Fibroblast of lung (primary cell): ENCODE measurements around the gene BCAR3.

Experiments used
- EZH2 ChIP-seq: IDR thresholded peaks from 2 replicates; pipeline ENCODE4 v1.5.1; 2012; ENCODE audit warnings: low read length, control low read depth, mild to moderate bottlenecking; ENCODE audit errors: missing control alignments
- TF ChIP-seq, protein P1 (sequence below), 2 donors: IDR thresholded peaks in 1 of 2; conservative IDR thresholded peaks in 1 of 2; 1 replicate in 1 of 2; 2 replicates in 1 of 2; pipeline ENCODE4 v1.5.1; 2011 to 2012; ENCODE audit warnings: low read length in 2 of 2, control low read depth in 1 of 2, inconsistent platforms in 1 of 2, low read depth in 1 of 2, mild to moderate bottlenecking in 1 of 2

DNA sequence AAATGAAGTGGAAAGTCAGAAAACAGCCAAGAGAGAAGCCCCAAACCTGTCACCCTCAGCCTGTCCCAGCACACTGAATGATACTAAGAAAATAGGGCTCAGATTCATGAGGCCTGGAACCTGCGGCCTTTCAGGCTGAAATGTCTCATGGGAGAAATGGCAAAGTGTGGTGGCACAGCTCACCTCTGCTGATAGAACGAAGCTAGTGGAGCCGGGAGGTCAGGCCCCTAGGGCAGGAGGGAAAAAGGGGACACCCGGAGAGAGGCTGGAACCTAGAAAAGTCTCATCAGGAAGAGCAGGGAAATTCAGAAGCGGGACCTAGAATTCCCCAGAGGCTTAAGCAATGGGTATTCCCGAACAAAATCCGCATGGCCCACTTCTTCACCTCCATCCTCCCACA, 107.1 kb downstream of the BCAR3 start:
- TF ChIP-seq, protein P1, sequence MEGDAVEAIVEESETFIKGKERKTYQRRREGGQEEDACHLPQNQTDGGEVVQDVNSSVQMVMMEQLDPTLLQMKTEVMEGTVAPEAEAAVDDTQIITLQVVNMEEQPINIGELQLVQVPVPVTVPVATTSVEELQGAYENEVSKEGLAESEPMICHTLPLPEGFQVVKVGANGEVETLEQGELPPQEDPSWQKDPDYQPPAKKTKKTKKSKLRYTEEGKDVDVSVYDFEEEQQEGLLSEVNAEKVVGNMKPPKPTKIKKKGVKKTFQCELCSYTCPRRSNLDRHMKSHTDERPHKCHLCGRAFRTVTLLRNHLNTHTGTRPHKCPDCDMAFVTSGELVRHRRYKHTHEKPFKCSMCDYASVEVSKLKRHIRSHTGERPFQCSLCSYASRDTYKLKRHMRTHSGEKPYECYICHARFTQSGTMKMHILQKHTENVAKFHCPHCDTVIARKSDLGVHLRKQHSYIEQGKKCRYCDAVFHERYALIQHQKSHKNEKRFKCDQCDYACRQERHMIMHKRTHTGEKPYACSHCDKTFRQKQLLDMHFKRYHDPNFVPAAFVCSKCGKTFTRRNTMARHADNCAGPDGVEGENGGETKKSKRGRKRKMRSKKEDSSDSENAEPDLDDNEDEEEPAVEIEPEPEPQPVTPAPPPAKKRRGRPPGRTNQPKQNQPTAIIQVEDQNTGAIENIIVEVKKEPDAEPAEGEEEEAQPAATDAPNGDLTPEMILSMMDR (conservative IDR thresholded peaks at IDR 0.05 in 1 of 2, IDR thresholded peaks at IDR 0.05 in 1 of 2; ENCODE audit: low read depth in 1 of 2, low read length in 2 of 2): no peak
- no peak for TF ChIP-seq EZH2
